GM12878 (cell line): Measurements from ENCODE around the gene RGS14. TPM values are rescaled to one million over a fixed set of nuclear protein-coding genes. Genes with fewer than 3 reads are reported as not detected.

ENCODE experiments used
- POLR2AphosphoS2 ChIP-seq: IDR thresholded peaks from 2 replicates; pipeline ENCODE4 v1.6.1; 2011; ENCODE audit warnings: low read depth, mild to moderate bottlenecking, low read length, improper control_type of control experiment, moderate library complexity
- polyA plus RNA-seq, 11 experiments: library from polyadenylated mRNA; depleted of rRNA in 4 of 11; unstranded in 6 of 11; stranded (reverse) in 5 of 11; fragments of >200 nt; fragmentation: Nextera tagmentation in 4 of 11; fragmentation: Illumina TruSeq in 1 of 11; extraction: Ambion mirVana in 4 of 11; extraction: Trizol in 1 of 11; gene quantifications; 1 replicate in 1 of 11; 2 replicates in 10 of 11; pipeline versions ENCODE4 v1.2.1 to v1.2.3, GENCODE V29; 2011 to 2016; ENCODE audit warnings: inconsistent platforms in 2 of 11, missing spikeins in 2 of 11, low read depth in 1 of 11
- total RNA-seq, 4 experiments: library from RNA; depleted of rRNA in 3 of 4; stranded (reverse); fragments of >200 nt in 3 of 4; fragmentation: Illumina TruSeq in 1 of 4; extraction: Trizol in 1 of 4; gene quantifications; 2 replicates each; pipeline versions ENCODE4 v1.2.1 to v1.2.3, GENCODE V29; 2013 to 2021
- TF ChIP-seq, protein P1 (sequence below): IDR thresholded peaks from 2 replicates; pipeline ENCODE4 v1.6.1; 2012; ENCODE audit warnings: improper control_type of control experiment, low read depth, low read length; ENCODE audit not compliant: insufficient replicate concordance
- TF ChIP-seq, protein P2 (sequence below): fragments of 450-650 bp; IDR thresholded peaks from 2 replicates; pipeline ENCODE4 v1.6.1; 2017; ENCODE audit warnings: mild to moderate bottlenecking, moderate library complexity

RGS14 gene
- total and polyA plus RNA-seq, 10 of the 15 experiments (the other 5 are each of a cell fraction or from before 2014, with no cell fraction given): 0.19 to 88.7 (median 54.8) TPM

DNA sequence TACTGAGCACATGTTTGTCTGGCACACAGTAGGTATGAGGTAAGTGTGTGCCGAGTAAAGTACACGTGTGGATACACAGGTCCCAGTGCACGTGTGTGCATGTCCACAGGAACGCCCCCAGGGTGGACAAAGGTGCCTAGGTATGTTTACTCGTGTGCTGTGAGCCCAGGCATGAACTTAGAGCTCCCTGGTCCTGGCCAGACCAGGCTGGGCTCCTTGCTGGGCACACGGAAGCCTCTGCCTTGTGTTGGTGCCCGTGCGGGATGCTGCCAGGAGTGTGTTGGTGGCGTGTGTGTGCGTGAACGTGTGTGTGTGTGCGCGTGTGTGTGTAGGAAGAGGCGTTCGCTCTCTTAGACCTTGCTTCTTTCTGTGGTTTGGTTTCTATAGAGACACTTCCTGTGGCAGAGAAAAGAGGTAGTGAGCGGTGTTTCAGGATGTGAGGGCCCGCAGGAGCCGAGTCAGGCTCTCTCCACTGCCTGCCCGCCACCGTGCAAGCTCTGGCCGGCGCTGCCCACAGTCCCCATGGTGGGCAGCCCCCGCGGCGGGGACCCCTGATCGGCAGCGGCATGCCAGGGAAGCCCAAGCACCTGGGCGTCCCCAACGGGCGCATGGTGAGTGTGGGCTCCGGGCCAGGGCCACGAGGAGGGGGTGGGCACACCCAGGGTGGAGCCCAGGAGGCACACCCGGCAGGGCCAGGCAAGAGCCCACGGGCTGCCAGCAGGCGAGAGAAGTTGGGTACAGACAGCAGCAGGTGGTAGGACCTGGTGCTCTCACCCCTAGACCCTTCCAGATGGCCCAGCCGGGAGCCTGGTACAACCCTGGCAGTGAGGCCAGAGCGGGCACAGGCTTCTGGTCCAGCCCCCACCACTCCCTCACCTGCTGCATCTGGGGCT is at the start of gene RGS14 (continued):
- TF ChIP-seq, protein P1, sequence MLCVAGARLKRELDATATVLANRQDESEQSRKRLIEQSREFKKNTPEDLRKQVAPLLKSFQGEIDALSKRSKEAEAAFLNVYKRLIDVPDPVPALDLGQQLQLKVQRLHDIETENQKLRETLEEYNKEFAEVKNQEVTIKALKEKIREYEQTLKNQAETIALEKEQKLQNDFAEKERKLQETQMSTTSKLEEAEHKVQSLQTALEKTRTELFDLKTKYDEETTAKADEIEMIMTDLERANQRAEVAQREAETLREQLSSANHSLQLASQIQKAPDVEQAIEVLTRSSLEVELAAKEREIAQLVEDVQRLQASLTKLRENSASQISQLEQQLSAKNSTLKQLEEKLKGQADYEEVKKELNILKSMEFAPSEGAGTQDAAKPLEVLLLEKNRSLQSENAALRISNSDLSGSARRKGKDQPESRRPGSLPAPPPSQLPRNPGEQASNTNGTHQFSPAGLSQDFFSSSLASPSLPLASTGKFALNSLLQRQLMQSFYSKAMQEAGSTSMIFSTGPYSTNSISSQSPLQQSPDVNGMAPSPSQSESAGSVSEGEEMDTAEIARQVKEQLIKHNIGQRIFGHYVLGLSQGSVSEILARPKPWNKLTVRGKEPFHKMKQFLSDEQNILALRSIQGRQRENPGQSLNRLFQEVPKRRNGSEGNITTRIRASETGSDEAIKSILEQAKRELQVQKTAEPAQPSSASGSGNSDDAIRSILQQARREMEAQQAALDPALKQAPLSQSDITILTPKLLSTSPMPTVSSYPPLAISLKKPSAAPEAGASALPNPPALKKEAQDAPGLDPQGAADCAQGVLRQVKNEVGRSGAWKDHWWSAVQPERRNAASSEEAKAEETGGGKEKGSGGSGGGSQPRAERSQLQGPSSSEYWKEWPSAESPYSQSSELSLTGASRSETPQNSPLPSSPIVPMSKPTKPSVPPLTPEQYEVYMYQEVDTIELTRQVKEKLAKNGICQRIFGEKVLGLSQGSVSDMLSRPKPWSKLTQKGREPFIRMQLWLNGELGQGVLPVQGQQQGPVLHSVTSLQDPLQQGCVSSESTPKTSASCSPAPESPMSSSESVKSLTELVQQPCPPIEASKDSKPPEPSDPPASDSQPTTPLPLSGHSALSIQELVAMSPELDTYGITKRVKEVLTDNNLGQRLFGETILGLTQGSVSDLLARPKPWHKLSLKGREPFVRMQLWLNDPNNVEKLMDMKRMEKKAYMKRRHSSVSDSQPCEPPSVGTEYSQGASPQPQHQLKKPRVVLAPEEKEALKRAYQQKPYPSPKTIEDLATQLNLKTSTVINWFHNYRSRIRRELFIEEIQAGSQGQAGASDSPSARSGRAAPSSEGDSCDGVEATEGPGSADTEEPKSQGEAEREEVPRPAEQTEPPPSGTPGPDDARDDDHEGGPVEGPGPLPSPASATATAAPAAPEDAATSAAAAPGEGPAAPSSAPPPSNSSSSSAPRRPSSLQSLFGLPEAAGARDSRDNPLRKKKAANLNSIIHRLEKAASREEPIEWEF: no peak
- TF ChIP-seq POLR2AphosphoS2: no peak
- TF ChIP-seq, protein P2, sequence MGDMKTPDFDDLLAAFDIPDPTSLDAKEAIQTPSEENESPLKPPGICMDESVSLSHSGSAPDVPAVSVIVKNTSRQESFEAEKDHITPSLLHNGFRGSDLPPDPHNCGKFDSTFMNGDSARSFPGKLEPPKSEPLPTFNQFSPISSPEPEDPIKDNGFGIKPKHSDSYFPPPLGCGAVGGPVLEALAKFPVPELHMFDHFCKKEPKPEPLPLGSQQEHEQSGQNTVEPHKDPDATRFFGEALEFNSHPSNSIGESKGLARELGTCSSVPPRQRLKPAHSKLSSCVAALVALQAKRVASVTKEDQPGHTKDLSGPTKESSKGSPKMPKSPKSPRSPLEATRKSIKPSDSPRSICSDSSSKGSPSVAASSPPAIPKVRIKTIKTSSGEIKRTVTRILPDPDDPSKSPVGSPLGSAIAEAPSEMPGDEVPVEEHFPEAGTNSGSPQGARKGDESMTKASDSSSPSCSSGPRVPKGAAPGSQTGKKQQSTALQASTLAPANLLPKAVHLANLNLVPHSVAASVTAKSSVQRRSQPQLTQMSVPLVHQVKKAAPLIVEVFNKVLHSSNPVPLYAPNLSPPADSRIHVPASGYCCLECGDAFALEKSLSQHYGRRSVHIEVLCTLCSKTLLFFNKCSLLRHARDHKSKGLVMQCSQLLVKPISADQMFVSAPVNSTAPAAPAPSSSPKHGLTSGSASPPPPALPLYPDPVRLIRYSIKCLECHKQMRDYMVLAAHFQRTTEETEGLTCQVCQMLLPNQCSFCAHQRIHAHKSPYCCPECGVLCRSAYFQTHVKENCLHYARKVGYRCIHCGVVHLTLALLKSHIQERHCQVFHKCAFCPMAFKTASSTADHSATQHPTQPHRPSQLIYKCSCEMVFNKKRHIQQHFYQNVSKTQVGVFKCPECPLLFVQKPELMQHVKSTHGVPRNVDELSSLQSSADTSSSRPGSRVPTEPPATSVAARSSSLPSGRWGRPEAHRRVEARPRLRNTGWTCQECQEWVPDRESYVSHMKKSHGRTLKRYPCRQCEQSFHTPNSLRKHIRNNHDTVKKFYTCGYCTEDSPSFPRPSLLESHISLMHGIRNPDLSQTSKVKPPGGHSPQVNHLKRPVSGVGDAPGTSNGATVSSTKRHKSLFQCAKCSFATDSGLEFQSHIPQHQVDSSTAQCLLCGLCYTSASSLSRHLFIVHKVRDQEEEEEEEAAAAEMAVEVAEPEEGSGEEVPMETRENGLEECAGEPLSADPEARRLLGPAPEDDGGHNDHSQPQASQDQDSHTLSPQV: no peak
- TF ChIP-seq, all 136 proteins: peak for 50
